Measurements from ENCODE around the gene FEN1. TPM values are rescaled to one million over a fixed set of nuclear protein-coding genes. Genes with fewer than 3 reads are reported as not detected.

FEN1 gene
- total and polyA plus RNA-seq, 2 experiments from 2014 or later, result 15.4 to 21.0 TPM

GRCh38 chr11:61745781-61746441 is 46.8 kb upstream of the FEN1 start:
- H3K4me2 ChIP-seq, result no peak overlapping the region
- H4K20me1 ChIP-seq (ENCODE audit: insufficient read depth, poor library complexity, severe bottlenecking), result no peaks in the 10 kb centered on the region
- no peak overlapping the region for H2AFZ ChIP-seq
- no peaks in the 10 kb centered on the region for H3K79me2 ChIP-seq
- H3K4me3 ChIP-seq, result no peak overlapping the region
- no peaks in the 10 kb centered on the region for H3K9me2 ChIP-seq (replicated peaks; ENCODE audit: insufficient read depth)
- no peak overlapping the region for H3K27ac ChIP-seq
- DNase-seq (ENCODE audit: low spot score), result no peak
- H3K9me3 ChIP-seq (ENCODE audit: low read depth), result no peaks in the 10 kb centered on the region
- TF ChIP-seq EZH2phosphoT487 (IDR thresholded peaks at IDR 0.05; ENCODE audit: low read depth, severe bottlenecking, unreplicated experiment) (no peak), EZH2 (IDR thresholded peaks at IDR 0.05; ENCODE audit: borderline replicate concordance) (no peak)
- TF ChIP-seq, protein P1, sequence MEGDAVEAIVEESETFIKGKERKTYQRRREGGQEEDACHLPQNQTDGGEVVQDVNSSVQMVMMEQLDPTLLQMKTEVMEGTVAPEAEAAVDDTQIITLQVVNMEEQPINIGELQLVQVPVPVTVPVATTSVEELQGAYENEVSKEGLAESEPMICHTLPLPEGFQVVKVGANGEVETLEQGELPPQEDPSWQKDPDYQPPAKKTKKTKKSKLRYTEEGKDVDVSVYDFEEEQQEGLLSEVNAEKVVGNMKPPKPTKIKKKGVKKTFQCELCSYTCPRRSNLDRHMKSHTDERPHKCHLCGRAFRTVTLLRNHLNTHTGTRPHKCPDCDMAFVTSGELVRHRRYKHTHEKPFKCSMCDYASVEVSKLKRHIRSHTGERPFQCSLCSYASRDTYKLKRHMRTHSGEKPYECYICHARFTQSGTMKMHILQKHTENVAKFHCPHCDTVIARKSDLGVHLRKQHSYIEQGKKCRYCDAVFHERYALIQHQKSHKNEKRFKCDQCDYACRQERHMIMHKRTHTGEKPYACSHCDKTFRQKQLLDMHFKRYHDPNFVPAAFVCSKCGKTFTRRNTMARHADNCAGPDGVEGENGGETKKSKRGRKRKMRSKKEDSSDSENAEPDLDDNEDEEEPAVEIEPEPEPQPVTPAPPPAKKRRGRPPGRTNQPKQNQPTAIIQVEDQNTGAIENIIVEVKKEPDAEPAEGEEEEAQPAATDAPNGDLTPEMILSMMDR (IDR thresholded peaks at IDR 0.05; ENCODE audit: poor library complexity), result no peak
- 85% methylated on average over 15 of the region's 15 CpGs for WGBS (ENCODE audit: low lambda C conversion rate, missing lambda C conversion rate)
- no peaks in the 10 kb centered on the region for H3K27me3 ChIP-seq
- peaks cover 28% of the 10 kb centered on the region for H3K4me1 ChIP-seq (ENCODE audit: insufficient read depth)
- H3K36me3 ChIP-seq (replicated peaks; ENCODE audit: insufficient read depth, low read depth), result no peaks in the 10 kb centered on the region

DNA sequence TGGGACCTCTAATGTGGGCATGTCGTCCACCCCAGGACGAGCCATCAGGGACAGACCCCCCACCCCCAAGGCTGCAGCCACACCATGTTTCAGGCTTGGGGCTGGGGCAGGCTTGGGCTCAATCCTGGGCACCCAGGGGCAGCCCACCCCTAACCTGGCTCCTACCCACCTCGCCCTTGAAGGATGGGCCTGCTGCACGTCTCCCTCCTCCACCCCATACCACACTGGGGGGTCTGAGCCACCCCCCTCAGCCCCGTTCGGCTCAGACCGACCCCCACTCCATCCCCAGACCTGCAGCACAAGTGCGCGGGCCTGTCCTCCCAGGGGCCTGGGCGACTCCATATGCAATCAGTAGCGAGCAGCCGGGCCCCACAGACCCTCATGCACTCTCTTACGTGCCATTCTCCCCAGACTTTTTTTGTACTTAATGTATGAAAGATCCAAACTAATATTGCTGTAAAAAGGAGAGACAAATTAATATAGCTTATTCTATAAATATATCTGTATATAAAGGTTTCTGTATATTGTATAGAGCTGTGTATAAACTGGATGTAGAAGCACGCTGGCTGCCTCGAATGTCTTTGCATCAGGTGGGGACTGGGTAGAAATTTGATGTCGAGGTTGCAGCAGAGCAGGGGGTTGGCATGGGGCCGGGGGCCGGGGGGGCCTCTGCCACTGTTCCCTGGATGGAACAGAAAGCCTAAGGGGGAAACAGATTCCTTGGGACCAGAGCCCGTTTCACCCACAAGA is 46.1 kb upstream of the FEN1 start:
- Histone ChIP-seq H3K36me3 (replicated peaks; ENCODE audit: insufficient read depth, low read depth) (no peaks in the 10 kb centered on the region), H3K79me2 (no peaks in the 10 kb centered on the region), H3K9me3 (ENCODE audit: low read depth) (no peaks in the 10 kb centered on the region), H3K27me3 (no peaks in the 10 kb centered on the region), H2AFZ (no peak overlapping the region), H3K27ac (no peak overlapping the region), H3K4me2 (no peak overlapping the region), H4K20me1 (ENCODE audit: insufficient read depth, poor library complexity, severe bottlenecking) (no peaks in the 10 kb centered on the region), H3K9me2 (replicated peaks; ENCODE audit: insufficient read depth) (no peaks in the 10 kb centered on the region), H3K4me1 (ENCODE audit: insufficient read depth) (peaks cover 28% of the 10 kb centered on the region), H3K4me3 (no peak overlapping the region)
- no peak for TF ChIP-seq EZH2phosphoT487 (IDR thresholded peaks at IDR 0.05; ENCODE audit: low read depth, severe bottlenecking, unreplicated experiment)
- TF ChIP-seq, protein P1 (IDR thresholded peaks at IDR 0.05; ENCODE audit: poor library complexity), result no peak
- WGBS (ENCODE audit: low lambda C conversion rate, missing lambda C conversion rate), result 89% methylated on average over 19 of the region's 19 CpGs
- DNase-seq (ENCODE audit: low spot score), result no peak

- no peak overlapping the region for H3K4me2 ChIP-seq
- H3K79me2 ChIP-seq, result peaks cover 5% of the 10 kb centered on the region
- H3K27ac ChIP-seq, result peak overlapping the region; percentile 62
- H3K27me3 ChIP-seq, result no peaks in the 10 kb centered on the region
- H3K9me2 ChIP-seq (replicated peaks; ENCODE audit: insufficient read depth), result no peaks in the 10 kb centered on the region
- H3K36me3 ChIP-seq (replicated peaks; ENCODE audit: insufficient read depth, low read depth), result no peaks in the 10 kb centered on the region
- no peaks in the 10 kb centered on the region for H4K20me1 ChIP-seq (ENCODE audit: insufficient read depth, poor library complexity, severe bottlenecking)
- H2AFZ ChIP-seq, result no peak overlapping the region
- no peaks in the 10 kb centered on the region for H3K9me3 ChIP-seq (ENCODE audit: low read depth)
- no peak overlapping the region for H3K4me3 ChIP-seq
- TF ChIP-seq EZH2phosphoT487 (IDR thresholded peaks at IDR 0.05; ENCODE audit: low read depth, severe bottlenecking, unreplicated experiment), result no peak
- TF ChIP-seq, protein P1 (IDR thresholded peaks at IDR 0.05; ENCODE audit: poor library complexity), result peak; percentile 89
- WGBS (ENCODE audit: low lambda C conversion rate, missing lambda C conversion rate), result 59% methylated on average over 19 of the region's 19 CpGs
- peaks cover 32% of the 10 kb centered on the region for H3K4me1 ChIP-seq (ENCODE audit: insufficient read depth)
- DNase-seq (ENCODE audit: low spot score), result peak; percentile 89
Measured at GRCh38 chr11:61747192-61747966, 45.3 kb upstream of the FEN1 start.
